Neural progenitor cell (in vitro differentiated cells): ENCODE measurements around the gene KRT79.

Experiments
- EZH2 ChIP-seq: fragments of 200-600 bp; sonication (generic); IDR thresholded peaks from 2 replicates; pipeline ENCODE4 v1.6.1; 2017; ENCODE audit warnings: antibody characterized with exemption, mild to moderate bottlenecking, moderate library complexity
- EZH2phosphoT487 ChIP-seq: fragments of 200-600 bp; sonication (generic); IDR thresholded peaks from 2 replicates; pipeline ENCODE4 v1.6.1; 2017; ENCODE audit warnings: antibody characterized with exemption
- TF ChIP-seq, protein P1 (sequence below): fragments of 200-600 bp; sonication (generic); IDR thresholded peaks from 2 replicates; pipeline ENCODE4 v1.5.1; 2017; ENCODE audit warnings: antibody characterized with exemption, mild to moderate bottlenecking

GRCh38 chr12:52812749-52813148, 21.4 kb downstream of the KRT79 start:
- TF ChIP-seq, protein P1, sequence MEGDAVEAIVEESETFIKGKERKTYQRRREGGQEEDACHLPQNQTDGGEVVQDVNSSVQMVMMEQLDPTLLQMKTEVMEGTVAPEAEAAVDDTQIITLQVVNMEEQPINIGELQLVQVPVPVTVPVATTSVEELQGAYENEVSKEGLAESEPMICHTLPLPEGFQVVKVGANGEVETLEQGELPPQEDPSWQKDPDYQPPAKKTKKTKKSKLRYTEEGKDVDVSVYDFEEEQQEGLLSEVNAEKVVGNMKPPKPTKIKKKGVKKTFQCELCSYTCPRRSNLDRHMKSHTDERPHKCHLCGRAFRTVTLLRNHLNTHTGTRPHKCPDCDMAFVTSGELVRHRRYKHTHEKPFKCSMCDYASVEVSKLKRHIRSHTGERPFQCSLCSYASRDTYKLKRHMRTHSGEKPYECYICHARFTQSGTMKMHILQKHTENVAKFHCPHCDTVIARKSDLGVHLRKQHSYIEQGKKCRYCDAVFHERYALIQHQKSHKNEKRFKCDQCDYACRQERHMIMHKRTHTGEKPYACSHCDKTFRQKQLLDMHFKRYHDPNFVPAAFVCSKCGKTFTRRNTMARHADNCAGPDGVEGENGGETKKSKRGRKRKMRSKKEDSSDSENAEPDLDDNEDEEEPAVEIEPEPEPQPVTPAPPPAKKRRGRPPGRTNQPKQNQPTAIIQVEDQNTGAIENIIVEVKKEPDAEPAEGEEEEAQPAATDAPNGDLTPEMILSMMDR = no peak
- TF ChIP-seq EZH2phosphoT487 = no peak
- no peak for TF ChIP-seq EZH2
